Mesenchymal stem cell (in vitro differentiated cells and primary cell): ENCODE results near the gene PLA2G4B.

Experiments
- DNase-seq: peaks from one replicate; pipeline ENCODE4 v3.0.0-alpha.2; 2013
- H2AFZ ChIP-seq: one replicate; pipeline ENCODE4 v1.6.1; 2013; ENCODE audit warnings: low read depth, mild to moderate bottlenecking, control low read depth, inconsistent platforms, low read length, moderate library complexity
- H2AK5ac ChIP-seq: 2 replicates; pipeline ENCODE4 v1.6.1; 2013; ENCODE audit warnings: low read length, moderate library complexity, mild to moderate bottlenecking, inconsistent platforms; ENCODE audit not compliant: severe bottlenecking
- H2BK120ac ChIP-seq: one replicate; pipeline ENCODE4 v1.6.1; 2013; ENCODE audit warnings: low read depth, mild to moderate bottlenecking, inconsistent platforms, low read length, moderate library complexity
- H2BK12ac ChIP-seq, 2 experiments: one replicate each; pipeline ENCODE4 v1.6.1; 2013; ENCODE audit warnings: inconsistent platforms in 2 of 2, low read length in 2 of 2, mild to moderate bottlenecking in 2 of 2, moderate library complexity in 2 of 2, control low read depth in 1 of 2
- H2BK15ac ChIP-seq: one replicate; pipeline ENCODE4 v1.6.1; 2013; ENCODE audit warnings: mild to moderate bottlenecking, low read depth, inconsistent platforms; ENCODE audit not compliant: poor library complexity, severe bottlenecking
- H2BK5ac ChIP-seq: 2 replicates; pipeline ENCODE4 v1.6.1; 2013; ENCODE audit warnings: low read depth, mild to moderate bottlenecking, low read length, control low read depth, inconsistent platforms; ENCODE audit not compliant: poor library complexity, severe bottlenecking
- H3K14ac ChIP-seq, 2 experiments: one replicate each; pipeline ENCODE4 v1.6.1; 2013; ENCODE audit warnings: inconsistent platforms in 2 of 2, low read length in 2 of 2, control low read depth in 1 of 2, mild to moderate bottlenecking in 1 of 2, moderate library complexity in 1 of 2
- H3K18ac ChIP-seq, 2 experiments: one replicate each; pipeline ENCODE4 v1.6.1; 2013; ENCODE audit warnings: inconsistent platforms in 2 of 2, low read length in 2 of 2, control low read depth in 1 of 2, low read depth in 1 of 2, mild to moderate bottlenecking in 1 of 2
- H3K23ac ChIP-seq, 2 experiments: one replicate each; pipeline ENCODE4 v1.6.1; 2013; ENCODE audit warnings: inconsistent platforms in 2 of 2, low read length in 2 of 2, mild to moderate bottlenecking in 2 of 2, moderate library complexity in 2 of 2, control low read depth in 1 of 2
- H3K27ac ChIP-seq: 2 replicates; pipeline ENCODE4 v1.5.1; 2013; ENCODE audit warnings: mild to moderate bottlenecking, moderate library complexity, low read length, control low read depth, inconsistent platforms; ENCODE audit not compliant: poor library complexity, severe bottlenecking
- H3K27me3 ChIP-seq, 2 experiments: 2 replicates each; pipeline versions ENCODE4 v1.6.1 to v1.7.0; 2013; ENCODE audit warnings: low read length in 2 of 2, mild to moderate bottlenecking in 2 of 2, moderate library complexity in 2 of 2, control low read depth in 1 of 2, inconsistent platforms in 1 of 2; ENCODE audit not compliant: control insufficient read depth in 1 of 2, insufficient read depth in 1 of 2
- H3K36me3 ChIP-seq, 2 experiments: 2 replicates each; pipeline versions ENCODE4 v1.6.1 to v1.7.0; 2013; ENCODE audit warnings: low read length in 2 of 2, control low read depth in 1 of 2, inconsistent platforms in 1 of 2, low read depth in 1 of 2, mild to moderate bottlenecking in 1 of 2; ENCODE audit not compliant: insufficient read depth in 2 of 2, control insufficient read depth in 1 of 2
- H3K4ac ChIP-seq, 2 experiments: one replicate each; pipeline ENCODE4 v1.6.1; 2013; ENCODE audit warnings: inconsistent platforms in 2 of 2, low read length in 2 of 2, mild to moderate bottlenecking in 2 of 2, moderate library complexity in 2 of 2, control low read depth in 1 of 2, low read depth in 1 of 2
- H3K4me1 ChIP-seq: 2 replicates; pipeline ENCODE4 v1.6.1; 2013; ENCODE audit warnings: low read depth, low read length, control low read depth; ENCODE audit not compliant: control insufficient read depth, insufficient read depth
- H3K4me2 ChIP-seq: 2 replicates; pipeline ENCODE4 v1.6.1; 2013; ENCODE audit warnings: low read length, mild to moderate bottlenecking, inconsistent platforms; ENCODE audit not compliant: poor library complexity, severe bottlenecking
- H3K4me3 ChIP-seq, 2 experiments: 2 replicates each; pipeline versions ENCODE4 v1.5.1 to v1.7.0; 2013; ENCODE audit warnings: low read length in 2 of 2, mild to moderate bottlenecking in 2 of 2, control low read depth in 1 of 2, low read depth in 1 of 2; ENCODE audit not compliant: insufficient read depth in 1 of 2
- H3K79me1 ChIP-seq: replicated peaks from 2 replicates; pipeline ENCODE4 v1.6.1; 2013; ENCODE audit warnings: mild to moderate bottlenecking, control low read depth, low read length, inconsistent platforms; ENCODE audit not compliant: poor library complexity, severe bottlenecking
- H3K9ac ChIP-seq: 2 replicates; pipeline ENCODE4 v1.7.0; 2013; ENCODE audit warnings: mild to moderate bottlenecking, low read length, moderate library complexity
- H3K9me3 ChIP-seq: 2 replicates; pipeline ENCODE4 v1.7.0; 2013; ENCODE audit warnings: mild to moderate bottlenecking, low read length; ENCODE audit not compliant: control insufficient read depth
- H4K8ac ChIP-seq: one replicate; pipeline ENCODE4 v1.6.1; 2013; ENCODE audit warnings: inconsistent platforms, mild to moderate bottlenecking, low read length, moderate library complexity
- H4K91ac ChIP-seq: one replicate; pipeline ENCODE4 v1.6.1; 2013; ENCODE audit warnings: mild to moderate bottlenecking, low read length, inconsistent platforms
- WGBS: methylation state at CpG from one replicate; pipeline ENCODE4 v1.1.7; 2013; ENCODE audit warnings: mixed read lengths; 5-methylcytosine and 5-hydroxymethylcytosine counted together

Gene PLA2G4B

GRCh38 chr15:41885321-41885720, 46.7 kb downstream of the PLA2G4B start:
- Histone ChIP-seq H3K4me2 (no peak overlapping the region), H2AK5ac (no peak overlapping the region), H2BK15ac (no peak overlapping the region), H2AFZ (no peak overlapping the region), H3K4ac (no peak overlapping the region), H3K4me3 (no peak overlapping the region), H4K8ac (no peak overlapping the region), H3K18ac (no peak overlapping the region), H2BK120ac (no peak overlapping the region), H3K4me1 (peaks cover 21% of the 10 kb centered on the region), H3K79me1 (no peaks in the 10 kb centered on the region), H3K23ac (no peak overlapping the region), H3K27ac (no peak overlapping the region), H3K36me3 (peaks cover 0 to 44% of the 10 kb centered on the region in 2 experiments), H2BK5ac (no peak overlapping the region), H4K91ac (no peak overlapping the region), H3K27me3 (peaks cover 6 to 42% of the 10 kb centered on the region in 2 experiments), H2BK12ac (no peak overlapping the region), H3K14ac (no peak overlapping the region), H3K9me3 (no peaks in the 10 kb centered on the region), H3K9ac (no peak overlapping the region)
- DNase-seq: no peak

DNA sequence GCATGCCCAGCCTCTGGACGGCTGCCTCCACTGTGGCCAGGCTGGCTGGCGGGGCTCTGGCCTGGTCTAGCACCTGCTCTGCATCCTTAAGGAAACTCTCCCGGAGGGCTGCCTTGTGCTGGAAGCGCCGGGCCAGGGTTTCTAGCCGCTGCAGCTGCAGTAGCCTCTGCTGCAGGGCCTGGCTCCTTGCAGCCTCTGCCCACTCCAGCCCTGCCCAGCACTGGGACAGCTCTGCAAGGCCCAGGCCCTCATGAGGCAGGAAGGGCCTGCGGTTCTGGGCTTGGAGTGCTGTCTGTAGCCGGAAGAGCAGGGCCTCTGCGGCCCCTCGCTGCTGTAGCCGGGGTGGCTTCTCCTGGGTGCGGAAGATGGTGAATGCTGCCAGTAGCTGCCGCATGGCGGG, 47.2 kb downstream of the PLA2G4B start:
- peaks cover 21% of the 10 kb centered on the region for H3K4me1 ChIP-seq
- WGBS: 95% methylated on average over 14 of the region's 14 CpGs
- H4K91ac ChIP-seq: no peak overlapping the region
- no peak overlapping the region for H2BK12ac ChIP-seq
- no peak overlapping the region for H2BK120ac ChIP-seq
- no peaks in the 10 kb centered on the region for H3K9me3 ChIP-seq
- no peak overlapping the region for H3K4ac ChIP-seq
- DNase-seq: no peak
- peaks cover 6 to 42% of the 10 kb centered on the region in 2 experiments for H3K27me3 ChIP-seq
- H3K4me2 ChIP-seq: no peak overlapping the region
- no peak overlapping the region for H3K23ac ChIP-seq
- no peak overlapping the region for H2BK5ac ChIP-seq
- H2AK5ac ChIP-seq: no peak overlapping the region
- H3K4me3 ChIP-seq: no peak overlapping the region
- no peak overlapping the region for H3K27ac ChIP-seq
- H3K18ac ChIP-seq: no peak overlapping the region
- no peak overlapping the region for H3K14ac ChIP-seq
- H4K8ac ChIP-seq: no peak overlapping the region
- H3K36me3 ChIP-seq: peaks cover 0 to 39% of the 10 kb centered on the region in 2 experiments
- H3K79me1 ChIP-seq: no peaks in the 10 kb centered on the region
- no peak overlapping the region for H2AFZ ChIP-seq
- H2BK15ac ChIP-seq: no peak overlapping the region
- H3K9ac ChIP-seq: no peak overlapping the region

DNA sequence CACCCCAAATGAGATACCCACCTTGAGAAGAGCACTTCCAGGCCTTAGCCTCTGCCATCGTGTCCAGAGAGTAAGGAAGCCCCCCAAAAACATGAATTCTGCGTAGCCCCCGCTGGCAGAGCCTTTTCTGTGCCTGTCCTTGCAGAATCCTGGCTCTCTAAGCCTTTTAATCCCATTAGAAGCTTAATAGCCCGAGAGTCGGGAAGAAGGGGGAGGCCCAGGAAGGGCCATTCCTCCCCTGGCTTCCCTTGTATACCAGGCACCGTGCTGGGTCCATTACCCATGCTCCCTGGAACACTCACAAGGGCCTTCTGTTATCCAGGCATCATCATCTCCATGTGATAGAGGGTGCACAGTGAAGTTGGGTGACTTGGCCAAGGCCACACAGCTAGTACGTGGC, 48.1 kb downstream of the PLA2G4B start:
- H2BK5ac ChIP-seq: no peak overlapping the region
- H3K4me1 ChIP-seq: peaks cover 24% of the 10 kb centered on the region
- no peak overlapping the region for H2AK5ac ChIP-seq
- H3K9me3 ChIP-seq: no peaks in the 10 kb centered on the region
- H4K91ac ChIP-seq: peak overlapping the region; percentile 2
- no peak overlapping the region for H4K8ac ChIP-seq
- no peak for DNase-seq
- H3K4ac ChIP-seq: no peak overlapping the region
- peaks cover 0 to 33% of the 10 kb centered on the region in 2 experiments for H3K36me3 ChIP-seq
- no peaks in the 10 kb centered on the region for H3K79me1 ChIP-seq
- 94% methylated on average over 5 of the region's 7 CpGs for WGBS
- no peak overlapping the region for H2BK120ac ChIP-seq
- no peak overlapping the region for H3K9ac ChIP-seq
- no peak overlapping the region for H3K4me3 ChIP-seq
- no peak overlapping the region for H3K4me2 ChIP-seq
- H3K27me3 ChIP-seq: peaks cover 0 to 40% of the 10 kb centered on the region in 2 experiments
- H3K27ac ChIP-seq: no peak overlapping the region
- no peak overlapping the region for H2BK12ac ChIP-seq
- no peak overlapping the region for H2BK15ac ChIP-seq
- no peak overlapping the region for H3K18ac ChIP-seq
- H3K14ac ChIP-seq: no peak overlapping the region
- no peak overlapping the region for H3K23ac ChIP-seq
- H2AFZ ChIP-seq: no peak overlapping the region

GRCh38 chr15:41887161-41887560, 48.5 kb downstream of the PLA2G4B start:
- Histone ChIP-seq H2BK15ac (no peak overlapping the region), H2BK5ac (no peak overlapping the region), H2AFZ (no peak overlapping the region), H3K27me3 (peaks cover 0 to 42% of the 10 kb centered on the region in 2 experiments), H4K8ac (no peak overlapping the region), H2BK120ac (no peak overlapping the region), H3K27ac (no peak overlapping the region), H3K4me3 (no peak overlapping the region), H3K18ac (no peak overlapping the region), H3K9me3 (no peaks in the 10 kb centered on the region), H4K91ac (peak overlapping the region; percentile 2), H3K23ac (no peak overlapping the region), H3K9ac (no peak overlapping the region), H3K4me2 (no peak overlapping the region), H3K36me3 (peaks cover 0 to 33% of the 10 kb centered on the region in 2 experiments), H3K4me1 (peaks cover 24% of the 10 kb centered on the region), H3K79me1 (no peaks in the 10 kb centered on the region), H2AK5ac (no peak overlapping the region), H3K14ac (no peak overlapping the region), H2BK12ac (no peak overlapping the region), H3K4ac (no peak overlapping the region)
- no peak for DNase-seq
- 95% methylated on average over 10 of the region's 10 CpGs for WGBS
